ENCODE measurements around the gene SORCS3. TPM values are rescaled to one million over a fixed set of nuclear protein-coding genes. Genes with fewer than 3 reads are reported as not detected.

Gene SORCS3
- total and polyA plus RNA-seq, 2 of the 4 experiments (the other 2 are of a cell fraction): not detected

- Histone ChIP-seq H3K18ac (ENCODE audit: low read depth, low read length) (no peak overlapping the region), H4K8ac (ENCODE audit: low read depth in 2 of 2, low read length in 2 of 2) (no peak overlapping the region), H3K56ac (ENCODE audit: extremely low read depth, insufficient read depth, low read length) (no peak overlapping the region), H2BK20ac (ENCODE audit: low read depth, low read length) (no peak overlapping the region), H3K4me1 (ENCODE audit: control insufficient read depth, insufficient read depth, low read length) (no peaks in the 10 kb centered on the region), H3K27me3 (ENCODE audit: control insufficient read depth, insufficient read depth, low read length) (no peaks in the 10 kb centered on the region), H3K9ac (ENCODE audit: low read depth, low read length) (no peak overlapping the region), H3K27ac (ENCODE audit: insufficient read depth, low read length) (no peak overlapping the region), H4K91ac (ENCODE audit: insufficient read depth, low read depth, low read length) (no peak overlapping the region), H3K4me2 (ENCODE audit: low read depth, low read length) (no peak overlapping the region), H3K79me1 (ENCODE audit: low read depth in 1 of 2, low read length in 2 of 2) (no peaks in the 10 kb centered on the region), H2AFZ (replicated peaks; ENCODE audit: low read length, poor library complexity) (no peak overlapping the region), H4K20me1 (ENCODE audit: insufficient read depth, low read length) (no peaks in the 10 kb centered on the region), H3K4ac (ENCODE audit: low read depth, low read length) (no peak overlapping the region), H2AK5ac (ENCODE audit: low read depth, low read length) (no peak overlapping the region), H2BK15ac (ENCODE audit: low read depth, low read length) (no peak overlapping the region), H3K36me3 (ENCODE audit: control insufficient read depth, insufficient read depth, low read length) (no peaks in the 10 kb centered on the region), H3K4me3 (ENCODE audit: insufficient read depth, low read depth, low read length) (no peak overlapping the region), H3K23ac (ENCODE audit: low read depth, low read length) (no peak overlapping the region), H3K9me3 (ENCODE audit: control insufficient read depth, insufficient read depth, low read length) (peaks cover 14% of the 10 kb centered on the region), H3K14ac (replicated peaks; ENCODE audit: low read depth, low read length) (no peak overlapping the region), H2BK120ac (ENCODE audit: low read depth, low read length) (no peak overlapping the region), H4K5ac (ENCODE audit: low read depth, low read length) (no peak overlapping the region), H2BK5ac (ENCODE audit: low read depth, low read length, poor library complexity, severe bottlenecking) (no peak overlapping the region), H2AK9ac (replicated peaks; ENCODE audit: low read depth, low read length, poor library complexity) (no peak overlapping the region), H3K9me1 (ENCODE audit: insufficient read depth, low read length) (no peaks in the 10 kb centered on the region)
- ATAC-seq (ENCODE audit: low read depth): no peak
- dilution Hi-C loops (cut with HindIII; ENCODE audit: low sequenced_read_pairs, unreplicated experiment) (no loop called here), intact Hi-C loops (cut with micrococcal nuclease) (no loop called here), in situ Hi-C loops (cut with MboI; ENCODE audit: low sequenced_read_pairs) (no loop called here)
- DNase-seq: no peak
- no TSS peak for BruUV-seq (replicated peaks)
- ChIA-PET POLR2A (ENCODE audit: unreplicated experiment) (no interaction called here), CTCF (no interaction called here)
- no CpG with 5 or more reads among the region's 4 CpGs for WGBS, 2 experiments (ENCODE audit: extremely low coverage in 2 of 2, insufficient read length in 1 of 2)
- TF ChIP-seq POLR2A (IDR thresholded peaks at IDR 0.05; ENCODE audit: low read depth, low read length): no peak
- no peak for TF ChIP-seq CEBPB (IDR thresholded peaks at IDR 0.05; ENCODE audit: low read depth, low read length)
- no peak for TF ChIP-seq MAFK (IDR thresholded peaks at IDR 0.05; ENCODE audit: low read depth, low read length)
- TF ChIP-seq CTCF (conservative IDR thresholded peaks at IDR 0.05; ENCODE audit: low read depth, low read length): no peak
- no peak for TF ChIP-seq RAD21 (IDR thresholded peaks at IDR 0.05; ENCODE audit: low read length)
- TF ChIP-seq MAZ (IDR thresholded peaks at IDR 0.05; ENCODE audit: borderline replicate concordance, low read depth, low read length): no peak
- no peak for TF ChIP-seq CHD1 (IDR thresholded peaks at IDR 0.05; ENCODE audit: low read depth, low read length)
- TF ChIP-seq BHLHE40 (IDR thresholded peaks at IDR 0.05; ENCODE audit: low read depth, low read length): no peak
- no peak for TF ChIP-seq FOS (IDR thresholded peaks at IDR 0.05; ENCODE audit: low read depth, low read length)
- no peak for TF ChIP-seq RFX5 (IDR thresholded peaks at IDR 0.05; ENCODE audit: low read depth, low read length)
- no peak for TF ChIP-seq RCOR1 (IDR thresholded peaks at IDR 0.05; ENCODE audit: insufficient replicate concordance, low read length)
- no peak for TF ChIP-seq ELK1 (IDR thresholded peaks at IDR 0.05; ENCODE audit: borderline replicate concordance, low read depth, low read length)
- no peak for TF ChIP-seq SMC3 (IDR thresholded peaks at IDR 0.05; ENCODE audit: low read depth, low read length)
- no peak for TF ChIP-seq MXI1 (IDR thresholded peaks at IDR 0.05; ENCODE audit: borderline replicate concordance, low read depth, low read length)
Observed at GRCh38 chr10:105154736-105155135, 513.6 kb downstream of the SORCS3 start.

All from IMR-90 (cell line).